Measurements from ENCODE around the gene TRPM2.

Gene TRPM2

DNA sequence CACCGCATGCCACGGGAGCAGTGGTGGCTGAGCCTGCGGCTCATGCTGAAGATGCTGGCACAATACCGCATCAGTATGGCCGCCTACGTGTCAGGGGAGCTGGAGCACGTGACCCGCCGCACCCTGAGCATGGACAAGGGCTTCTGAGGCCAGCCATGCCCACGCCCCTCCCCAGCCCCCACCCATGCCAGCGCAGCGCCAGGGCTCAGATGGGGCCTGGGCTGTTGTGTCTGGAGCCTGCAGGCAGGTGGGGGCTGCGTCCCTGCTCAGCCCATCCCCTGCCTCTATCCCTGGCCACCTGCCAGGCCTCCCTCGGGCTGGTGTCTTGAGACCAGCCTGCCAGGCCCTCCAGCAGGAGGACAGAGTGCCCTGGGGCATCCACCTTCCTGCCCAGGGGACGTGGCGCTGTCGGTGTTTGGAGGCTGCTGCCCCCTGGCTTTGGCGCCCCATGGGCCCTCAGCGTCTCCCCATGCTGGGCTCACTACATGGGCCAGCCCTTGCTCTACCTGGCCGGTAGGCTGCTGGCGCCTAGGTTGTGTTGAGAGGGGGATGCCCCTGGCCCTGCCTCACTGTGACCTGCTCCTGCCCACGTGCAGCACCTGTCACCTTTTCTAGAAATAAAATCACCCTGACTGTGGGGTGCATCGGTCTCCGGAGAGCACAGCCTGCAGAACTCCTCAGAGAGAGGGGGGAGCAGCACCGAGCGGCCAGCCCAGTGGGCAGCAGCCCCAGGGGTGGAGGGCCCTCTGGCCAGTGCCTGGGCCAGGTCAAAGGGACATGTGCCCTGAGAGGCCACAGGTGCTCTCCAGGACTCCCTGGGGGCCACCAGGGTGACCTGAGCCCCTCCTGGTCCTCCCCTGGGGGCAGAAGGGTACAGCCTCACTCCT is 26.5 kb upstream of the TRPM2 start:
- no peak for DNase-seq (ENCODE audit: low read depth)
- no peak overlapping the region for H3K4me3 ChIP-seq (ENCODE audit: low read depth, low read length)
- TF ChIP-seq, protein P1, sequence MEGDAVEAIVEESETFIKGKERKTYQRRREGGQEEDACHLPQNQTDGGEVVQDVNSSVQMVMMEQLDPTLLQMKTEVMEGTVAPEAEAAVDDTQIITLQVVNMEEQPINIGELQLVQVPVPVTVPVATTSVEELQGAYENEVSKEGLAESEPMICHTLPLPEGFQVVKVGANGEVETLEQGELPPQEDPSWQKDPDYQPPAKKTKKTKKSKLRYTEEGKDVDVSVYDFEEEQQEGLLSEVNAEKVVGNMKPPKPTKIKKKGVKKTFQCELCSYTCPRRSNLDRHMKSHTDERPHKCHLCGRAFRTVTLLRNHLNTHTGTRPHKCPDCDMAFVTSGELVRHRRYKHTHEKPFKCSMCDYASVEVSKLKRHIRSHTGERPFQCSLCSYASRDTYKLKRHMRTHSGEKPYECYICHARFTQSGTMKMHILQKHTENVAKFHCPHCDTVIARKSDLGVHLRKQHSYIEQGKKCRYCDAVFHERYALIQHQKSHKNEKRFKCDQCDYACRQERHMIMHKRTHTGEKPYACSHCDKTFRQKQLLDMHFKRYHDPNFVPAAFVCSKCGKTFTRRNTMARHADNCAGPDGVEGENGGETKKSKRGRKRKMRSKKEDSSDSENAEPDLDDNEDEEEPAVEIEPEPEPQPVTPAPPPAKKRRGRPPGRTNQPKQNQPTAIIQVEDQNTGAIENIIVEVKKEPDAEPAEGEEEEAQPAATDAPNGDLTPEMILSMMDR (IDR thresholded peaks at IDR 0.05; ENCODE audit: low read depth, low read length, missing control alignments) = no peak

DNA sequence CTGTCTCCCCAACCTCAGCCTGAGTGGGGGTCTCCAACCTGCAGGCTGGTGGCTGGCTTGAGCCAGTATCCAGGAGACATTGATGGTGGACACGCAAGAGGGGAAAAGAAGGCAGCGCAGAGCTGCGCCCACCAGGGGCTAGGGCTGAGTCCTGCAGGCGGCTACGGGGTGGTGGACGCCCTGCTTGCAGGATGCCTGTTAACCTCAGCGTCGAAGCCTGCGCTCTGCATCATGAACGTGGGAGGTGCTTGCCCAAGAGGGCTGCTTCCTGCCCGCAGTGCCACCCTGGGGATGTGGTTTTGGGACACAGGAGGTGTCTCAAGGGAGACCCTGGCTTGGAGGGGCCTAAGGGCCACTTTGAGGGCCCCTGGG is 25.8 kb upstream of the TRPM2 start:
- DNase-seq (ENCODE audit: low read depth) = no peak

DNA sequence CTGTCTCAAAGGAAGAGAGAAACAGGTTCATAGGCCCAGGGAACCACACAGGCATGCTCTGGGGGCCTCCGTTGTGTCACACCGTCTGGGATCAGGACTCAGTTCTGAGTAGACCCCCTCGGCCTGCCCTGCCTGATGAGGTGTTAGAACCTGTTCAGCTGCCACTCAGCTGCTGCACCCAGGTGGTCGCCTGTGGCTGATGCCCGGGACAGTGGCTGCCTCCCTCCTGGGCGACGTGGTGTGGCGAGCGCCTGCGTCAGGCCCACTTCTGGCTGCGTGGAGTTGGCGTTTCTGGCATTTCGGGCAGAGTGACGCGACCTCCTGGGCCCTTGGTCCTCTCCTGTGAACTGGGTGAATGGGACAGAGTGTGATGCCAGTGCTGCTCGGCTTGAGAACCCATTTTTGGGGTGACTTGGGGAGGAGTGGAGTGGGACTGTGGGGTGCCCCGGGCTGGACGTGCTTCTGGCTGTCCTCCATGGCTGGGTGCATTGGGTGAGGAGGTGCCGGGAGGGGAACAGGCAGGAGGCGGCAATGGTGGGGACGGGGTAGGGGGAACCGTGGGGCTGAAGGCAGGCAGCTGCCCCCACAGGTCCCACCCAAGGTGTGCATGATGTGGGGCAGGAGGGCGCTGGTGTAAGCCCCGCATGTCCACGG is 25.1 kb upstream of the TRPM2 start:
- H3K4me3 ChIP-seq (ENCODE audit: low read depth, low read length) = no peak overlapping the region
- no peak for DNase-seq (ENCODE audit: low read depth)
- TF ChIP-seq, protein P1 (IDR thresholded peaks at IDR 0.05; ENCODE audit: low read depth, low read length, missing control alignments) = no peak

More for the DNA sequence above, 25.8 kb upstream of the TRPM2 start:
- TF ChIP-seq, protein P1 (IDR thresholded peaks at IDR 0.05; ENCODE audit: low read depth, low read length, missing control alignments) = no peak
- H3K4me3 ChIP-seq (ENCODE audit: low read depth, low read length) = no peak overlapping the region

DNA sequence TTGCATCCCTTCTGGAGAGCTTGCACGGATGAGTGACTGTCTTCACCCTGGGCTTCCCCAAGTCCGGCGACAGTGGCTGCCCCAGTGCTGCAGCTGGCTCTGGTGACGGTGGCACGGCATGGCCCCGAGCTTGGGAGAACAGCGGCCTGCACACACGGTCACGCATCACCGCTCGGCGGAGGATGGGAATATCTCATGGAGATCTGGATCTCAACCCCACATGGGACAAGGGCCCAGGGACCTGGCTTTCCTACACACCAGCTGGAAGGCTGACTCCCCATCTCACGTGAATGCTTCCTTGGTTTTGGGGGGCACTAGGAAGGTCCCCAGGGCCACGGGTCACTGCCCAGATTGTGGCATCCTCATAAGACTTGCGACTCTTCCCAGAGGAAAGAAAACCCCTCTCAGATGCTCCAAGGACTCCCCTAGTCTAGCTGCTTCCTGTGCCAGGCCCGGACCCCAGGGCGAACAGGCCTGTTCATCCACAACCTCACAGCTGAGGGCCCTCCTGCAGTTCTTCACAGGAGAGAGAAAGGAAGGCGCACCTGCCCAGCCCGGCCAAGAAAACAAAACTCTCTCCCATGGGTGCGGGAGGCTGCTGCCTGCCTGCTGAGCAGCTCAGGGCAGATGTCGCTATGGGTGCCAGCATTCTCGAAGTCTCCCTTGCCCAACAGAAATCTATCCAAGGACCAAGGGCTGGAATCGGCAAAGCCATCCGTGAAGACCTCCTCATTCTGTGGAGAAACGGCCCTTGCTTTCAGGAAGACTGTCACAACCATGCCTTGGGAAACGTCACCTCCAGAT is 24.1 kb upstream of the TRPM2 start:
- no peak overlapping the region for H3K4me3 ChIP-seq (ENCODE audit: low read depth, low read length)
- DNase-seq (ENCODE audit: low read depth) = no peak
- TF ChIP-seq, protein P1 (IDR thresholded peaks at IDR 0.05; ENCODE audit: low read depth, low read length, missing control alignments) = no peak

DNA sequence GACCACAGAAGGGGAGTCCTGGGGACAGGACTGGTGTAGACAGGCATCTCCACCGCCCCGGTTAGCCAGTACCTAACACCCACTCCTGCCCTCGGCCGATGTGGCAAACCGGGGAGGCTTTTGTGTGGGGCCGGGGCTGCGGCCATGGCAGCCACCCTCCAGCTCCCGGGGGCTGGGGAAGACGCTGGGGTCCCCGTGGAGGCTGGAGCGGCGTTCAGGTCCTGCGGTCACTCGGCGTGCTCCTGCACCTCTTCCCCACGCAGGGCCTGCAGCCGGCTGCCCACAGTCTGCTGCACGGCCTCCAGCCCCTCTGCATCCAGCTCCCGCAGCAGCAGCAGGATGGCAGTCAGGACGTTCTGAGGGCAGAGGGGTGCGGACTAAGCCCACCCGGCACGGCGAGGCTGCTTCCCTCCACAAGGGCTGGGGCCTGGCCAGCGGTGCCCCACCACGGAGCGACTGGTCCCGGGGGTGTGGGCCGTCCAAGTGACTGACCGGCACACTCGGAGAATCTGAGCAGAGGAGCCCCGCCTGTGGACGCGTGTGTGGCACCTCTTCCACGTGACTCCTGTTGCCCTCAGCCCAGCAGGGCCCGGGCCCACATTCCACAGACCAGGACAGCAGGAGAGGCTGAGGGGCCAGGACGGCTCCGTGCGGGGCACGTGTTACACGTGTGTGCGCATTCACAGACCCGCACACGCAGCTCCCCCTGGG is 23.3 kb upstream of the TRPM2 start:
- DNase-seq (ENCODE audit: low read depth) = no peak

DNA sequence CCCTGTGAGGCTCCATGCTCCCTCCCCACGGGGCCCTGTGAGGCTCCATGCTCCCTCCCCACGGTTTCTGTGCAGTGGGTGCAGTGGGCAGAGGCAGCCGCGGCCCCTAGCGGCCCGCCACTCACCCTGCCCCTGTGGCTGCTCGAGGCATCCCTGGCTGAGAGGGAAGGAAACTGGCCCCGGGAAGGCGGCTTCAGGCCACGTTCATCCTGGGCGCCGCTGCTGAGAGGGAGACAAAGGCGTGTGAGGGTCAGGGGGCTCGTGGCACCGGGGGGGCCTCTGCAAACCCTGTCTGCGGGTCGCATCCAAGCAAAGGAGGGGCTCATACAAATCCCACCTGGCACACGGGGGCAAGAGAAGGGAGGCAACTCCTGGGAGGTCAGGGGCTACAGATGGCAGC is 22.7 kb upstream of the TRPM2 start:
- TF ChIP-seq, protein P1 (IDR thresholded peaks at IDR 0.05; ENCODE audit: low read depth, low read length, missing control alignments) = no peak
- H3K4me3 ChIP-seq (ENCODE audit: low read depth, low read length) = no peak overlapping the region
- DNase-seq (ENCODE audit: low read depth) = no peak

More for the DNA sequence above, 23.3 kb upstream of the TRPM2 start:
- TF ChIP-seq, protein P1 (IDR thresholded peaks at IDR 0.05; ENCODE audit: low read depth, low read length, missing control alignments) = no peak
- H3K4me3 ChIP-seq (ENCODE audit: low read depth, low read length) = no peak overlapping the region
